Thoracic aorta (tissue), 2 donors: ENCODE data around the gene DPH6. TPM values are rescaled to one million over a fixed set of nuclear protein-coding genes. Genes with fewer than 3 reads are reported as not detected.
"Not testable (repeated sequence)": the region's sequence is repeated elsewhere in the genome, so short reads cannot be mapped to it uniquely, and the experiment has no call there.

ENCODE experiments used
- ATAC-seq: fragments of 150-250 bp; one replicate; pipeline ENCODE4 v1.8.0; 2017; ENCODE audit warnings: low read depth; ENCODE audit not compliant: insufficient number of reproducible peaks, low FRiP score
- DNase-seq: peaks from one replicate; pipeline ENCODE4 v3.0.0-alpha.2; 2020; ENCODE audit warnings: low spot score
- H3K27ac ChIP-seq, 2 donors: fragments of 200-600 bp; sonication (generic); 1 replicate in 1 of 2; 2 replicates in 1 of 2; pipeline ENCODE4 v1.5.1; 2016; ENCODE audit warnings: mild to moderate bottlenecking in 2 of 2, moderate library complexity in 2 of 2
- H3K27me3 ChIP-seq: fragments of 200-600 bp; sonication (generic); replicated peaks from 2 replicates; pipeline ENCODE4 v1.6.0; 2016; ENCODE audit warnings: mild to moderate bottlenecking; ENCODE audit not compliant: insufficient read depth
- H3K36me3 ChIP-seq: fragments of 200-600 bp; sonication (generic); one replicate; pipeline ENCODE4 v1.5.1; 2016
- H3K4me1 ChIP-seq, 2 donors: fragments of 200-600 bp; sonication (generic); 1 replicate in 1 of 2; 2 replicates in 1 of 2; pipeline versions ENCODE4 v1.5.1 to v1.6.0; 2016; ENCODE audit warnings: low read depth in 2 of 2, mild to moderate bottlenecking in 1 of 2; ENCODE audit not compliant: control insufficient read depth in 1 of 2
- H3K4me3 ChIP-seq: fragments of 200-600 bp; sonication (generic); 2 replicates; pipeline ENCODE4 v1.5.1; 2016; ENCODE audit warnings: mild to moderate bottlenecking
- H3K9me3 ChIP-seq: fragments of 200-600 bp; sonication (generic); 2 replicates; pipeline ENCODE4 v1.5.1; 2016
- CTCF ChIP-seq: fragments of 200-600 bp; sonication (generic); IDR thresholded peaks from one replicate; pipeline ENCODE4 v1.5.1; 2019; ENCODE audit warnings: antibody characterized with exemption
- total RNA-seq, 2 donors: library from RNA; depleted of rRNA; stranded (reverse); fragments of >200 nt; gene quantifications; one replicate each; pipeline versions ENCODE4 v1.1.0 to v1.2.3, GENCODE V29; 2016

DPH6 gene
- total RNA-seq, 2 donors from 2014 or later: 11.5 to 34.8 TPM

GRCh38 chr15:35349916-35350315, 196.0 kb downstream of the DPH6 start:
- TF ChIP-seq CTCF: no peak
- no peaks in the 10 kb centered on the region for H3K27me3 ChIP-seq
- no peak overlapping the region for H3K4me3 ChIP-seq
- no peaks in the 10 kb centered on the region for H3K36me3 ChIP-seq
- DNase-seq (no peak), ATAC-seq (no peak)
- H3K27ac ChIP-seq: no peak overlapping the region
- H3K9me3 ChIP-seq: no peaks in the 10 kb centered on the region
- no peaks in the 10 kb centered on the region for H3K4me1 ChIP-seq

GRCh38 chr15:35330916-35331315, 215.0 kb downstream of the DPH6 start:
- TF ChIP-seq CTCF: no peak
- no peaks in the 10 kb centered on the region for H3K27me3 ChIP-seq
- peaks cover 4 to 7% of the 10 kb centered on the region in 2 donors for H3K4me1 ChIP-seq
- H3K27ac ChIP-seq: no peak overlapping the region
- H3K4me3 ChIP-seq: no peak overlapping the region
- no peak for ATAC-seq
- H3K9me3 ChIP-seq: peaks cover 4% of the 10 kb centered on the region
- no peak for DNase-seq
- H3K36me3 ChIP-seq: no peaks in the 10 kb centered on the region

GRCh38 chr15:35330048-35330695, 215.8 kb downstream of the DPH6 start:
- ATAC-seq (no peak), DNase-seq (no peak)
- H3K4me3 ChIP-seq: no peak overlapping the region
- H3K4me1 ChIP-seq: peaks cover 4 to 7% of the 10 kb centered on the region in 2 donors
- no peak for TF ChIP-seq CTCF
- no peaks in the 10 kb centered on the region for H3K27me3 ChIP-seq
- no peaks in the 10 kb centered on the region for H3K36me3 ChIP-seq
- H3K27ac ChIP-seq: no peak overlapping the region
- H3K9me3 ChIP-seq: peaks cover 4% of the 10 kb centered on the region

GRCh38 chr15:35329521-35329961, 216.4 kb downstream of the DPH6 start:
- no peak overlapping the region for H3K27ac ChIP-seq
- DNase-seq (no peak), ATAC-seq (no peak)
- no peak for TF ChIP-seq CTCF
- H3K4me1 ChIP-seq: peaks cover 4 to 7% of the 10 kb centered on the region in 2 donors
- peaks cover 4% of the 10 kb centered on the region for H3K9me3 ChIP-seq
- H3K4me3 ChIP-seq: no peak overlapping the region
- H3K36me3 ChIP-seq: no peaks in the 10 kb centered on the region
- no peaks in the 10 kb centered on the region for H3K27me3 ChIP-seq

GRCh38 chr15:35328836-35329235, 217.1 kb downstream of the DPH6 start:
- not testable (repeated sequence) for H3K27me3 ChIP-seq, ATAC-seq, DNase-seq, H3K27ac ChIP-seq, H3K4me3 ChIP-seq, H3K9me3 ChIP-seq, H3K4me1 ChIP-seq, H3K36me3 ChIP-seq

GRCh38 chr15:35327789-35328188, 218.2 kb downstream of the DPH6 start:
- peaks cover 4 to 7% of the 10 kb centered on the region in 2 donors for H3K4me1 ChIP-seq
- DNase-seq (no peak), ATAC-seq (no peak)
- H3K9me3 ChIP-seq: no peaks in the 10 kb centered on the region
- H3K27me3 ChIP-seq: no peaks in the 10 kb centered on the region
- TF ChIP-seq CTCF: no peak
- no peak overlapping the region for H3K27ac ChIP-seq
- H3K36me3 ChIP-seq: no peaks in the 10 kb centered on the region
- H3K4me3 ChIP-seq: no peak overlapping the region
